ENCODE results near the gene SENP6.
"Not testable (repeated sequence)": the region's sequence is repeated elsewhere in the genome, so short reads cannot be mapped to it uniquely, and the experiment has no call there.

Gene SENP6

DNA sequence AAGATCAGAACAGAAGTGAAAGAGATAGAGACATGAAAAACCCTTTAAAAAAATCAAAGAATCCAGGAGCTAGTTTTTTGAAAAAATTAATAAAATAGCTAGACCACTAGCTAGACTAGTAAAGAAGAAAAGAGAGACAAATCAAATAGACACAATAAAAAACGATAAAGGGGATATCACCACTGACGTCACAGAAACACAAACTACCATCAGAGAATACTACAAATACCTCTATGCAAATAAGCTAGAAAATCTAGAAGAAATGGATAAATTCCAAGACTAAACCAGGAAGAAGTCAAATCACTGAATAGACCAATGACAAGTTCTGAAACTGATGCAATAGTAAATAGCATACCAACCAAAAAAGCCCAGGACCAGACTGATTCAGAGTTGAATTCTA is 29.6 kb upstream of the SENP6 start:
- TF ChIP-seq, protein P1, sequence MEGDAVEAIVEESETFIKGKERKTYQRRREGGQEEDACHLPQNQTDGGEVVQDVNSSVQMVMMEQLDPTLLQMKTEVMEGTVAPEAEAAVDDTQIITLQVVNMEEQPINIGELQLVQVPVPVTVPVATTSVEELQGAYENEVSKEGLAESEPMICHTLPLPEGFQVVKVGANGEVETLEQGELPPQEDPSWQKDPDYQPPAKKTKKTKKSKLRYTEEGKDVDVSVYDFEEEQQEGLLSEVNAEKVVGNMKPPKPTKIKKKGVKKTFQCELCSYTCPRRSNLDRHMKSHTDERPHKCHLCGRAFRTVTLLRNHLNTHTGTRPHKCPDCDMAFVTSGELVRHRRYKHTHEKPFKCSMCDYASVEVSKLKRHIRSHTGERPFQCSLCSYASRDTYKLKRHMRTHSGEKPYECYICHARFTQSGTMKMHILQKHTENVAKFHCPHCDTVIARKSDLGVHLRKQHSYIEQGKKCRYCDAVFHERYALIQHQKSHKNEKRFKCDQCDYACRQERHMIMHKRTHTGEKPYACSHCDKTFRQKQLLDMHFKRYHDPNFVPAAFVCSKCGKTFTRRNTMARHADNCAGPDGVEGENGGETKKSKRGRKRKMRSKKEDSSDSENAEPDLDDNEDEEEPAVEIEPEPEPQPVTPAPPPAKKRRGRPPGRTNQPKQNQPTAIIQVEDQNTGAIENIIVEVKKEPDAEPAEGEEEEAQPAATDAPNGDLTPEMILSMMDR (IDR thresholded peaks at IDR 0.05; ENCODE audit: low read depth, low read length), result no peak
- H3K4me3 ChIP-seq (ENCODE audit: low read depth, low read length), result no peak overlapping the region

DNA sequence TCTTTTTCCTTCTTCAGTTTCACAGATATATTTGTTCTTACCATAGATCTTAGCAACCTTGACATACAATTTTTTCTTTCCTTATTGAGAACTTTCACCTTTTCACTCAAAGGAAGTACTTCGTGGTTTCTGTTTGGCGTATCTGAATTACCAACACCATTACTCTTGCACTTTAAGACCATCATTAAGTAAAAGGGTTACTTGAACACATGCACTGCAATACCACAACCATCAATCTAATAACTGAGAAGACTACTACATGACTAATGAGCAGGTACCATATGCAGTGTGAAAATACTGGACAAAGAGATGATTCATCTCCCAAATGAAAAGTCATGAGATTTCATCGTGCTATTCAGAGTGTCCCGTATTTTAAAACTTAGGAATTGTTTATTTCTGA is 21.7 kb upstream of the SENP6 start:
- TF ChIP-seq, protein P1 (IDR thresholded peaks at IDR 0.05; ENCODE audit: low read depth, low read length), result no peak
- H3K4me3 ChIP-seq (ENCODE audit: low read depth, low read length), result no peak overlapping the region

DNA sequence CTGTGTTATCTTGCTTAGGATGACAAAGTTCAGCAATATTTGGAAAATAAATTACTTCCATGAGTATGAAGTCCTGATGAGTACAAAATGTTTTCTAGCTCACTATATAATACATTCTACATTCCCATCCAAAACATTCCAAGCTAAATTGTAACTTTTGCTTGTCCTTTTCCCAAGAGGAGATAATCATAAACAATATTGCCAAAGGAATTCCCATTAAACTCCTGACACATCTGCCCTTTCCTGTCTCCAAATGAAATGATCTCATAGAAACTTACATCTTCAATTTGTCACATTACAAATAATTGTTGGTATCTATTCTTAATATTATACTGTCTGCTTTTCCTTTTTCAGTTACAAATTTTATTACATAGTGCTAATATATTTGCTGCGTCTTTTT is 20.4 kb upstream of the SENP6 start:
- H3K4me3 ChIP-seq (ENCODE audit: low read depth, low read length), result no peak overlapping the region
- TF ChIP-seq, protein P1 (IDR thresholded peaks at IDR 0.05; ENCODE audit: low read depth, low read length), result no peak

DNA sequence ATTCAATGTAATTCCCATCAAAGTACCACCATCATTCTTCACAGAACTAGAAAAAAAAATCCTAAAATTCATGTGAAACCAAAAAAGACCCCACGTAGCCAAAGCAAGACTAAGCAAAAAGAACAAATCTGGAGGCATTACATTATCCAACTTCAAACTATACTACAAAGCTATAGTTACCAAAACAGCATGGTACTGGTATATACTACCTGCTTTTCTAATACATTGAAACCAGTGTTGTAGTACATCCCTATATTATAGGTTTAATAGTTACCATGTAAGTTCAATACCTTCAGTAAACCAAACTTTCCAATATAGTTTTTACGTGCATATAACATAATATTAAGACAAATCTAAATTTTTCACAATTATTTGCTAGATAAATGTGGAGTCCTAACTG is 17.1 kb upstream of the SENP6 start:
- not testable (repeated sequence) for H3K4me3 ChIP-seq (ENCODE audit: low read depth, low read length)

DNA sequence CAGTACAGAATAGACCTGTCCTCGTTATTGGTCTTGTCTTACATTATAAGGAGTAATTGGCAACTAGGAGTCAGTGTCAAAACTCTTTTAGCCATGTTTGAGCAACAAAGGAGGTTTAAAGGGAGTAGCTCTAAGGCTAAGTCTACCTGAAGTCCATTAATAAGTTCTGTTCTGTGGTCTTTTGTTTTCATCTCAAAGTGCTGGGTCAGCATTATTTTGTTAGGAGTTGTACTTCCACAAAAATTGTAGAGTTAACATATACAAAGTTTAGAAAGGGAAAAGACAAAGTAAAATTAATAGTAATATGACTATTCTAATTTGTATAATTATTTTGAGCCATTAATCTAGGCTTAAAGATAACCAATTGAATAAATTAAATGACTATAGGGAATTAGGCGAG is 12.7 kb upstream of the SENP6 start:
- TF ChIP-seq, protein P1 (IDR thresholded peaks at IDR 0.05; ENCODE audit: low read depth, low read length), result no peak
- H3K4me3 ChIP-seq (ENCODE audit: low read depth, low read length), result no peak overlapping the region

DNA sequence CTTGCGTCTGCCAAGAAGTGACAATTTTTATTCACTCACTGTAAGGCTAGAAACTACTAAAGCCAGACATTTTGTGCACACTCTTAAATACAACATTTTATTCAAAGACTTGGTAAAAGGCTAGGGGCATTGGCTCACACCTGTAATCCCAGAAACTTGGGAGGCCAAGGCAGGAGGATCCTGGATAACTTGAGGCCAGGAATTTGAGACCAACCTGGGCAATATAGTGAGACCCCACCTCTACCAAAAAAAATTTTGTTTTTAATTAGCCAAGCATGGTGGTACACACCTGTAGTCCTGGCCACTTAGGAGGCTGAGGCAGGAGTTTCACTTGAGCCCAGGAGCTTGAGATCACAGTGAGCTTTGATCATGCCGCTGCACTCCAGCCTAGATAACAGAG is 11.3 kb upstream of the SENP6 start:
- no peak overlapping the region for H3K4me3 ChIP-seq (ENCODE audit: low read depth, low read length)
- TF ChIP-seq, protein P1 (IDR thresholded peaks at IDR 0.05; ENCODE audit: low read depth, low read length), result no peak

DNA sequence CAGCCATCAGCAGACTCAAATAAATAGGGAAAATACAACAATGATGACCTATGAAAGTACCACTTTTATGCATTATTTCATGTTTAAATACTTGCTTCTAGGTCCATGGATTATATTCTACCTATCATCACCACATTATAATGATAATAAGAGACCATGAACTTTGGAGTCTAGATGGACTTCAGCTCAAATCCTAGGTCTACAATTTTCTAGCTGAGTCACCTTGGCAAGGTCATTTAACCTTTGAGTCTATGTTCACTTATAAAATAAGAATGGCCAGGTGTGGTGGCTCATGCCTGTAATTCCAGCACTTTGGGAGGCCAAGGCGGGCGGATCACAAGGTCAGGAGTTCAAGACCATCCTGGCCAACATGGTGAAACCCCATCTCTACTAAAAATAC is 5.3 kb upstream of the SENP6 start:
- H3K4me3 ChIP-seq (ENCODE audit: low read depth, low read length), result not testable (repeated sequence)

DNA sequence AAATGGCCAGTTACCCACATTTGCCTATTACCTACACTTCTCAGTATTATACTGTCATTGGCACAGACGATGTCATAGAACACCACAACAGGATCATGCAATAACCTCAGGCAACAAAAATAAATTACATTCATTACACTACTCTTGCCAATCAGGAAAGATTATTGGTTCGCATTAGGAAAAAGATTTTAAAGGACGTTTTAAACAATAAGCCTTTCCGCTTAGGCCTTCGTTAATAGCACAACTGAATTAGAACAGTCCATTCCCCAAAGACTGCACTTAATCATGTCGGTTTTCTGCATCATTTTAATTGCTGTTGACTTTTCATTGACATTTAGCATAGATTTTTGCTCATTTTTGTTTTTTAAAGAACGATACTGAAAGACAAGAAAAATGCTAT is 912 bp upstream of the SENP6 start:
- peak overlapping the region; percentile 77 for H3K4me3 ChIP-seq (ENCODE audit: low read depth, low read length)
- TF ChIP-seq, protein P1 (IDR thresholded peaks at IDR 0.05; ENCODE audit: low read depth, low read length), result no peak

Data from WI38 (cell line).